CD4-positive, alpha-beta memory T cell (primary cell): ENCODE data around the gene INSIG2. TPM values are rescaled to one million over a fixed set of nuclear protein-coding genes. Genes with fewer than 3 reads are reported as not detected.

Source experiments
- CTCF ChIA-PET: fragments of 350-600 bp; sonication (Branson Sonifier 250); formaldehyde crosslinking; loops from one replicate; lab custom pipeline; 2021; ENCODE audit warnings: inconsistent platforms; ENCODE audit not compliant: partially characterized antibody; lab: Charles Lee
- POLR2A ChIA-PET: fragments of 350-600 bp; sonication (Branson Sonifier 250); formaldehyde crosslinking; loops from one replicate; lab custom pipeline; 2021; ENCODE audit not compliant: partially characterized antibody; lab: Charles Lee
- DNase-seq, 5 donors: peaks; one replicate each; pipeline versions ENCODE4 v3.0.0 to v3.0.0-alpha.2; 2020 to 2022; ENCODE audit warnings: mixed read lengths in 1 of 5
- H3K27ac ChIP-seq: one replicate; pipeline ENCODE4 v1.7.0; 2013; ENCODE audit warnings: low read depth, low read length
- H3K27me3 ChIP-seq: 2 replicates; pipeline ENCODE4 v1.7.0; 2013; ENCODE audit warnings: mild to moderate bottlenecking, low read length, moderate library complexity; ENCODE audit not compliant: insufficient read depth
- H3K36me3 ChIP-seq: 2 replicates; pipeline ENCODE4 v1.7.0; 2013; ENCODE audit warnings: mild to moderate bottlenecking, low read length, moderate library complexity; ENCODE audit not compliant: insufficient read depth
- H3K4me1 ChIP-seq: 2 replicates; pipeline ENCODE4 v1.7.0; 2013; ENCODE audit warnings: mild to moderate bottlenecking, low read length, moderate library complexity; ENCODE audit not compliant: insufficient read depth
- H3K4me3 ChIP-seq, 2 donors: one replicate each; pipeline ENCODE4 v1.7.0; 2013; ENCODE audit warnings: low read length in 2 of 2, mild to moderate bottlenecking in 1 of 2
- H3K9me3 ChIP-seq, 2 donors: one replicate each; pipeline ENCODE4 v1.7.0; 2013; ENCODE audit warnings: low read length in 2 of 2, control low read depth in 1 of 2; ENCODE audit not compliant: control insufficient read depth in 1 of 2
- H3K27ac Mint-ChIP-seq, 7 donors: one replicate each; pipeline ENCODE4 v1.8.0; 2020 to 2021; ENCODE audit warnings: mixed read lengths in 7 of 7, mild to moderate bottlenecking in 6 of 7, inconsistent platforms in 3 of 7, moderate library complexity in 3 of 7
- H3K27me3 Mint-ChIP-seq, 2 donors: one replicate each; pipeline ENCODE4 v1.8.0; 2020 to 2021; ENCODE audit warnings: mixed read lengths in 2 of 2
- H3K36me3 Mint-ChIP-seq, 2 donors: one replicate each; pipeline ENCODE4 v1.8.0; 2020 to 2021; ENCODE audit warnings: mixed read lengths in 2 of 2, inconsistent platforms in 1 of 2, mild to moderate bottlenecking in 1 of 2
- H3K4me1 Mint-ChIP-seq, 4 donors: one replicate each; pipeline ENCODE4 v1.8.0; 2020 to 2021; ENCODE audit warnings: mixed read lengths in 4 of 4, mild to moderate bottlenecking in 1 of 4
- H3K4me3 Mint-ChIP-seq, 8 donors: one replicate each; pipeline ENCODE4 v1.8.0; 2020 to 2021; ENCODE audit warnings: mixed read lengths in 8 of 8, mild to moderate bottlenecking in 7 of 8, moderate library complexity in 6 of 8, inconsistent platforms in 3 of 8
- H3K9me3 Mint-ChIP-seq, 8 donors: one replicate each; pipeline ENCODE4 v1.8.0; 2020 to 2021; ENCODE audit warnings: mixed read lengths in 8 of 8, mild to moderate bottlenecking in 5 of 8, inconsistent platforms in 3 of 8, moderate library complexity in 1 of 8
- intact Hi-C: fragments of 100-400 bp; cut with micrococcal nuclease; formaldehyde crosslinking; loops from one replicate; pipeline ENCODE4 v1.15.1; 2023
- polyA plus RNA-seq, 2 donors: library from polyadenylated mRNA; unstranded; fragments of 300-500 nt; fragmentation: Illumina TruSeq; gene quantifications; one replicate each; pipeline ENCODE4 v1.2.3, GENCODE V29; 2021
- total RNA-seq, 2 experiments: library from RNA; stranded (reverse); gene quantifications; one replicate each; pipeline ENCODE4 v1.2.3, GENCODE V29; 2021

Gene INSIG2
- total and polyA plus RNA-seq, 4 experiments from 2014 or later, result 18.0 to 41.1 (median 25.0) TPM

DNA sequence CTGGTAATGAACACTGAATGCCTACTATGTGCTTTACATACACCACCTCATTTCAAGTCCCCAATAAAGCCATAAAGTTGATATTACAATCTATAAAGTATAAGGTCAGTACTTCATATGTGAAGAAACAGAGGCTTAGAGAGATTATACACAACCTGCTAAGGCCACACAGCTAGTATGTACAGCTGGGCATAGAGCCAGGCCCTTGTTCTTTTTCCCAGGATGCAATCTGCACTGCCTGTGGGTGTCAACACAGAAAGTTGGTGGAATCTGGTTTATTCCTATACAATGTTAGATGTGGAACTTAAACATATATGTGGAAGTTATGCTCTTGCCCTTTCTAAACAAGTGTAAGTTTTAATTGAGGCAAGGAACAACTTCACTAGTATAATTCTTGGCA, 32.8 kb downstream of the INSIG2 start:
- Mint-ChIP-seq H3K4me1 (no peaks in the 10 kb centered on the region), H3K27ac (no peak overlapping the region), H3K36me3 (no peaks in the 10 kb centered on the region), H3K27me3 (peaks cover 0 to 8% of the 10 kb centered on the region in 2 donors), H3K9me3 (no peaks in the 10 kb centered on the region), H3K4me3 (no peak overlapping the region)
- CTCF ChIA-PET, result no interaction called here
- Histone ChIP-seq H3K36me3 (no peaks in the 10 kb centered on the region), H3K4me3 (no peak overlapping the region), H3K4me1 (no peaks in the 10 kb centered on the region), H3K27ac (no peak overlapping the region), H3K27me3 (no peaks in the 10 kb centered on the region), H3K9me3 (no peaks in the 10 kb centered on the region)
- no peak for DNase-seq
- intact Hi-C loops, result no loop called here
- POLR2A ChIA-PET, result no interaction called here

DNA sequence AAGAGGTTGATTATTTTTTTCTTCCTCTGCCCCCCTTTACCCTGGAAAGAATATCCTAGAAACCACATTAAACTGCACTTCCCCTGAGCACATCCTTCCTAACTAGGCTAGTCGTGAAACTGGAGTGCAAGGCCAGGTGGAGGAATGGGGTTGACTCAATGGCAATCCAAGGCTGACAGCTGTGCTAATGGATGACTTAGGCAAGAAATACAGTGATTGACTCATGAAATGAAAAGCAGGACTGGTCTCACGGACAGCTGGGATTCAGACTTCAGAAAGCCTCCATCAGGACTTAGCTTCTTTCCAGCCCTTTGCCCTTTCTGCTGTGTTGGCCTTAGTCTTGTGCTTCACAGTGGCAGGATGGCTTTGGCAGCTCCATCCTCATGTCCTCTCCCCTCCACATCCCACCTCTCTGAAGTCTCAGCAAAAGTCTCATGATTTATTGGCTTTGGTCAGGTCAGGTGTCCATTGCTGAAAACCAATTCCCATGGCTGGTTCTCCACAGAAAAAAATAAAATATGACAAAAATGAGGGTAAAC, 33.8 kb downstream of the INSIG2 start:
- Mint-ChIP-seq H3K4me3 (no peak overlapping the region), H3K36me3 (no peaks in the 10 kb centered on the region), H3K4me1 (no peaks in the 10 kb centered on the region), H3K27me3 (peaks cover 4 to 13% of the 10 kb centered on the region in 2 donors), H3K9me3 (no peaks in the 10 kb centered on the region), H3K27ac (peak overlapping the region in 2 of 7 donors; percentile 50 to 73)
- H3K4me1 ChIP-seq, result no peaks in the 10 kb centered on the region
- intact Hi-C loops, result no loop called here
- no peaks in the 10 kb centered on the region for H3K9me3 ChIP-seq
- DNase-seq, result no peak
- no peak overlapping the region for H3K4me3 ChIP-seq
- no peaks in the 10 kb centered on the region for H3K27me3 ChIP-seq
- H3K27ac ChIP-seq, result no peak overlapping the region
- ChIA-PET CTCF (no interaction called here), POLR2A (no interaction called here)
- no peaks in the 10 kb centered on the region for H3K36me3 ChIP-seq

DNA sequence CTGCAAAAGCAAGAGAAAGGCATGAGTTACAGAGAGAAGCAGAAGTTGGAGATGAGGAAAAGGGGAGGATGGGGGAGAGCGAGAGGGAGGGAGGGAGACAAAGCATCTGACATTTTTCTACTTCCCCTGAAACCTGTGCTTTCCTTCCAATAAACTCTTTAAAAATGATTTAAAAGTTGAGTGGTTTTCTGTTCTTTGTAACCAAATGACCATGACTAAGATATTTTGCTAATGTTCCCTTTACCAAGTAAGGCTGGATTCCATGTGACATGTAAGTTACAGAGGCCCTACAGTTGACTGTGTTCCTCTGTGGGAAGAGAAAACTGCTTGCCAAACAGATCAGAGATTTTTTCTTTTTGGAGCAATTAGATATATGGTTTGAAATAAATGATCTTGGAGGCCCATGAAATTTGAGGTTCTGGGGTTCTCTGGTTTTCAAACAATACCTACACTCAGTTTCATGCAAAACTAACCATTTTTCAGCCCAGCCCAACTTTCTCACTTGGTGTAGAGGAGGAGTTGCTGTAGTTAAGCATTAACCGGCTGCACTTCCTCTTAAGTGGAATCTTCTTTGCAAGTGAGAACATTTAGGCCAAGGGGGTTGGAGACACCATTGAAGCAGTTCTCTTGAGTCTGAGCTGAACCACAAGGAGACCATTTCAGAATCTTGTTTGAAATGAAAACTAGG, 34.5 kb downstream of the INSIG2 start:
- POLR2A ChIA-PET, result no interaction called here
- no peak for DNase-seq
- Mint-ChIP-seq H3K9me3 (no peaks in the 10 kb centered on the region), H3K36me3 (no peaks in the 10 kb centered on the region), H3K27me3 (peaks cover 5 to 17% of the 10 kb centered on the region in 2 donors), H3K4me1 (no peaks in the 10 kb centered on the region), H3K4me3 (no peak overlapping the region), H3K27ac (peak overlapping the region in 3 of 7 donors; percentile 25 to 50 (median 44))
- Histone ChIP-seq H3K9me3 (no peaks in the 10 kb centered on the region), H3K36me3 (no peaks in the 10 kb centered on the region), H3K27ac (no peak overlapping the region), H3K4me1 (no peaks in the 10 kb centered on the region), H3K4me3 (no peak overlapping the region), H3K27me3 (no peaks in the 10 kb centered on the region)
- CTCF ChIA-PET, result no interaction called here
- intact Hi-C loops, result no loop called here

DNA sequence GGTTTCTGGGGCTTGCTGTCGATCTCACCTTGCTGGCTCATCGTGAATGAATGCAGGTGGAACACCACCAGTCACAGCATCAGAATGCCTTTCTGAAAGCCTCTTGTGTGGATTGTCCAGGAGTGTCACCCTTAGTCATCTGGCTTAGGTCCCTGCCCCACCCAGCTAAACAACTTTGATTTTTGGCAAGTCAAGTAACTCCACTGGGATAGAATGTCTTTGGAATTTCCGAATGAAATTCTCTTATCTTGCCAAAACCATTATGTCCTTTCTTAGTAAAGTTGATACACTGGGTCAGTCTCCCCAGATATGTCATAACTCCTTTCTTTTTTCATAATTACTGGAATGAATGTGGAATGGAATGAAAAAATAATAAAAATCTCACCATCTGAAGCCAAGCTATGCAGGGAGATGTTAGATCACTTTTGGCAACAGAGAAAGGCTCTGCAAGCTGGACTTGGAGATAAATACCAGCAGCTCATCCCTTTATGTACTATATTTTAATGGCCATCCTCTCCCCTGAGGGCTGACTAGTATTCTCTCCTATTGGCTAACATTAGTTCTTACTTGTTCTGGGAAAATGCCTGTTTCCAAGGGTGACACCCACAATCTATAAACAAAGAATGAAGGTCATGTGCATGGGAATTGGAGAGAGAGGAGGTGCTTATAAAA, 35.4 kb downstream of the INSIG2 start:
- H3K36me3 ChIP-seq, result no peaks in the 10 kb centered on the region
- intact Hi-C loops, result no loop called here
- Mint-ChIP-seq H3K27ac (no peak overlapping the region), H3K27me3 (peaks cover 11 to 23% of the 10 kb centered on the region in 2 donors), H3K4me1 (no peaks in the 10 kb centered on the region), H3K9me3 (no peaks in the 10 kb centered on the region), H3K4me3 (no peak overlapping the region), H3K36me3 (no peaks in the 10 kb centered on the region)
- no peaks in the 10 kb centered on the region for H3K9me3 ChIP-seq
- no peak overlapping the region for H3K4me3 ChIP-seq
- H3K4me1 ChIP-seq, result no peaks in the 10 kb centered on the region
- H3K27me3 ChIP-seq, result no peaks in the 10 kb centered on the region
- ChIA-PET CTCF (no interaction called here), POLR2A (no interaction called here)
- no peak overlapping the region for H3K27ac ChIP-seq
- no peak for DNase-seq

DNA sequence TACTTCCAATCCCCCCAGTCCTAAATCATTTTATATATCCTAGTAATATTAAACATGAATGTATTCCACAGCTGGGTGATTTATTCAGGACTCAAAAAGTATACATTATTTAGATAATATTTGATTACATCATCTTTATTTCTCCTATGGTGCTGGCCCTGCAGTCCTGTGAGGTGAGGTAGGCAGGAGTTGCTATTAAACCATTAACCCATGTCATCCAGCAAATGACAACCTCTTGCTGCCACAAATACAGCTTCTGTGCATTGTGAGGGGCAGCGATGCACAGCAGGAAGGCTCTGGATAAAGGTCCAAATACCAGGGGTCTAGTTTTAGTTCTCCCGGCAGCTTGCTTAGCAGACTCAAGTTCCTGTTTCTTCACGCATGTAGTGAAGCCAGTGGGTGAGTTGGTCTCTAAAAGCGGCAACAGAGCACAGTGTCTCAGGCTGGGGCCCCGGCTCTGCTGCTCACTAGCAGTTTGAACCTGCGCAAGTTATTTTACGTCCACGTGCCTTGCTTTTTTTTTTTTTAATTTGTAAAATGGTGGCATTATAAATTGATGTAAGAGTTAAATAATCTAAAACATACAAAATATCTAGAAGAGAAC, 36.1 kb downstream of the INSIG2 start:
- CTCF ChIA-PET, result no interaction called here

DNA sequence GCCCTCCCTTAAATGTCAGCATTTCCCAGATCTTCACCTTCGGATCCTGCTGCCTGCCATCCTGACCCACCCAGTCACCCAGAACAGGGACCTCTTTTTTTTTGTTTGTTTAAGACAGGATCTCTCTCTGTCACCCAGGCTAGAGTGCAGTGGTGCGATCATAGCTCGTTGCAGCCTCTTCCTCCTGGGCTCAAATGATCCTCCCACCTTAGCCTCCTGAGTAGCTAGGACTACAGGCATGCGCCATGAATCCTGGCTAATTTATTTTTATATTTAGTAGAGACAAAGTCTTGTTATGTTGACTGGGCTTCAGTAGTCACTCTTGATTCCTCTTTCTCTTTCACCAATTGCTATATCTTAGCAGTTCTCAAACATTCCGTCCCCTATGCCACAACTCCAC, 39.0 kb downstream of the INSIG2 start:
- Mint-ChIP-seq H3K27ac (no peak overlapping the region), H3K27me3 (peaks cover 11 to 24% of the 10 kb centered on the region in 2 donors), H3K9me3 (peaks cover 0 to 2% (median 0%) of the 10 kb centered on the region in 8 donors), H3K36me3 (no peaks in the 10 kb centered on the region), H3K4me3 (no peak overlapping the region), H3K4me1 (peaks cover 5 to 10% (median 8%) of the 10 kb centered on the region in 4 donors)
- Histone ChIP-seq H3K27ac (no peak overlapping the region), H3K4me3 (no peak overlapping the region), H3K4me1 (no peaks in the 10 kb centered on the region), H3K9me3 (no peaks in the 10 kb centered on the region), H3K27me3 (no peaks in the 10 kb centered on the region), H3K36me3 (no peaks in the 10 kb centered on the region)
- CTCF ChIA-PET, result interaction anchor here (0.8 kb wide), 1 partner anchor 73 kb away, joined by 3 read pairs; no protein-coding TSS in a partner anchor
- no peak for DNase-seq
- intact Hi-C loops, result no loop called here
- POLR2A ChIA-PET, result no interaction called here

More for the DNA sequence above, 36.1 kb downstream of the INSIG2 start:
- Histone ChIP-seq H3K27me3 (no peaks in the 10 kb centered on the region), H3K9me3 (no peaks in the 10 kb centered on the region), H3K36me3 (no peaks in the 10 kb centered on the region), H3K4me1 (no peaks in the 10 kb centered on the region), H3K4me3 (no peak overlapping the region), H3K27ac (no peak overlapping the region)
- POLR2A ChIA-PET, result no interaction called here
- Mint-ChIP-seq H3K27ac (no peak overlapping the region), H3K4me3 (no peak overlapping the region), H3K36me3 (no peaks in the 10 kb centered on the region), H3K9me3 (peaks cover 0 to 2% (median 0%) of the 10 kb centered on the region in 8 donors), H3K4me1 (no peaks in the 10 kb centered on the region), H3K27me3 (peaks cover 11 to 24% of the 10 kb centered on the region in 2 donors)
- intact Hi-C loops, result no loop called here
- DNase-seq, result no peak

DNA sequence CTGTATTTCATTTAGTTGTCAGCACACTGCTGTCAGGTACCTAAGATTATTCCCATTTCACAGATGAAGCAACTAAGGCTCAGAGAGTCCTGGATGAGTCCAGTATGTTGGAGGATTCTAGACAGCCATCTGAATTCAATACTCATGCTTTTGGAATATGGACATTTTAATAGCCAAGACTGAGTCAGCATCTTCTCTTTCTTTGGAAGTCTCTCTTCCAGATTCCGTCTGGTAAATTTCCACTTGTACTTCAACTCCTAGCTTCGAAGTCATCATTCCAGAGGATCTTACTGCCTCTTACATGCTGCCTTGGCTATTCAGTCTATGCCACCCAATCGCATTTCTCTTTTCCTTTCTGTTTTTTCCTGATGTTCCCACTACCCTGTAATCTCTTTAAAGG, 40.6 kb downstream of the INSIG2 start:
- CTCF ChIA-PET, result no interaction called here
- H3K4me3 ChIP-seq, result no peak overlapping the region

More for the DNA sequence above, 40.6 kb downstream of the INSIG2 start:
- H3K9me3 Mint-ChIP-seq, result peaks cover 0 to 3% (median 0%) of the 10 kb centered on the region in 8 donors
- H3K27ac Mint-ChIP-seq, result no peak overlapping the region
- intact Hi-C loops, result no loop called here
- Histone ChIP-seq H3K9me3 (no peaks in the 10 kb centered on the region), H3K27me3 (no peaks in the 10 kb centered on the region), H3K36me3 (no peaks in the 10 kb centered on the region), H3K27ac (no peak overlapping the region), H3K4me1 (no peaks in the 10 kb centered on the region)
- peaks cover 5 to 10% (median 8%) of the 10 kb centered on the region in 4 donors for H3K4me1 Mint-ChIP-seq
- H3K27me3 Mint-ChIP-seq, result peaks cover 11 to 26% of the 10 kb centered on the region in 2 donors
- H3K36me3 Mint-ChIP-seq, result no peaks in the 10 kb centered on the region
- POLR2A ChIA-PET, result no interaction called here
- no peak overlapping the region for H3K4me3 Mint-ChIP-seq
- no peak for DNase-seq
